ENCODE data around the gene TNRC6C.

TNRC6C gene

GRCh38 chr17:78020717-78021108 lies 62.2 kb downstream of the TNRC6C start:
- DNase-seq: no peak
- Histone ChIP-seq H3K4me3 (ENCODE audit: low read depth, low read length) (no peak overlapping the region), H3K36me3 (no peaks in the 10 kb centered on the region), H3K27me3 (no peaks in the 10 kb centered on the region), H3K4me1 (no peaks in the 10 kb centered on the region), H3K9me3 (no peaks in the 10 kb centered on the region)
- no peak for TF ChIP-seq CTCF (IDR thresholded peaks at IDR 0.05; ENCODE audit: low read depth, low read length)

GRCh38 chr17:78022425-78022824 lies 63.9 kb downstream of the TNRC6C start:
- Histone ChIP-seq H3K4me3 (ENCODE audit: low read depth, low read length) (no peak overlapping the region), H3K27me3 (no peaks in the 10 kb centered on the region), H3K4me1 (no peaks in the 10 kb centered on the region), H3K36me3 (no peaks in the 10 kb centered on the region), H3K9me3 (no peaks in the 10 kb centered on the region)
- TF ChIP-seq CTCF (IDR thresholded peaks at IDR 0.05; ENCODE audit: low read depth, low read length): no peak
- DNase-seq: no peak

- Histone ChIP-seq H3K9me3 (no peaks in the 10 kb centered on the region), H3K27me3 (no peaks in the 10 kb centered on the region), H3K4me3 (ENCODE audit: low read depth, low read length) (no peak overlapping the region), H3K36me3 (no peaks in the 10 kb centered on the region), H3K4me1 (no peaks in the 10 kb centered on the region)
- no peak for DNase-seq
- no peak for TF ChIP-seq CTCF (IDR thresholded peaks at IDR 0.05; ENCODE audit: low read depth, low read length)
These were observed 64.5 kb downstream of the TNRC6C start for GRCh38 chr17:78023042-78023441.

- H3K36me3 ChIP-seq: peaks cover under 1% of the 10 kb centered on the region
- H3K27me3 ChIP-seq: no peaks in the 10 kb centered on the region
- H3K4me1 ChIP-seq: no peaks in the 10 kb centered on the region
- no peak overlapping the region for H3K4me3 ChIP-seq (ENCODE audit: low read depth, low read length)
- H3K9me3 ChIP-seq: no peaks in the 10 kb centered on the region
- DNase-seq: no peak
- no peak for TF ChIP-seq CTCF (IDR thresholded peaks at IDR 0.05; ENCODE audit: low read depth, low read length)
These were observed 67.9 kb downstream of the TNRC6C start for GRCh38 chr17:78026381-78026780.

- TF ChIP-seq CTCF (IDR thresholded peaks at IDR 0.05; ENCODE audit: low read depth, low read length): no peak
- H3K9me3 ChIP-seq: no peaks in the 10 kb centered on the region
- H3K4me1 ChIP-seq: no peaks in the 10 kb centered on the region
- H3K4me3 ChIP-seq (ENCODE audit: low read depth, low read length): no peak overlapping the region
- DNase-seq: no peak
- H3K27me3 ChIP-seq: no peaks in the 10 kb centered on the region
- peaks cover 8% of the 10 kb centered on the region for H3K36me3 ChIP-seq
These were observed 68.6 kb downstream of the TNRC6C start for GRCh38 chr17:78027121-78027520.

- Histone ChIP-seq H3K4me3 (ENCODE audit: low read depth, low read length) (no peak overlapping the region), H3K27me3 (no peaks in the 10 kb centered on the region), H3K4me1 (no peaks in the 10 kb centered on the region), H3K36me3 (peaks cover 27% of the 10 kb centered on the region), H3K9me3 (no peaks in the 10 kb centered on the region)
- no peak for TF ChIP-seq CTCF (IDR thresholded peaks at IDR 0.05; ENCODE audit: low read depth, low read length)
- DNase-seq: no peak
These were observed 71.2 kb downstream of the TNRC6C start for GRCh38 chr17:78029697-78030096.
